Measurements from ENCODE around the gene SLC17A4.

SLC17A4 gene

GRCh38 chr6:25717866-25718740 is 36.4 kb upstream of the SLC17A4 start:
- TF ChIP-seq CTCF (IDR thresholded peaks at IDR 0.05; ENCODE audit: low read depth, low read length), result peak; percentile 54
- no peak for DNase-seq (ENCODE audit: extremely low read depth, low read depth)

- DNase-seq (ENCODE audit: extremely low read depth, low read depth), result no peak
- TF ChIP-seq CTCF (IDR thresholded peaks at IDR 0.05; ENCODE audit: low read depth, low read length), result no peak
Observed at GRCh38 chr6:25726122-25726911, 28.2 kb upstream of the SLC17A4 start.

DNA sequence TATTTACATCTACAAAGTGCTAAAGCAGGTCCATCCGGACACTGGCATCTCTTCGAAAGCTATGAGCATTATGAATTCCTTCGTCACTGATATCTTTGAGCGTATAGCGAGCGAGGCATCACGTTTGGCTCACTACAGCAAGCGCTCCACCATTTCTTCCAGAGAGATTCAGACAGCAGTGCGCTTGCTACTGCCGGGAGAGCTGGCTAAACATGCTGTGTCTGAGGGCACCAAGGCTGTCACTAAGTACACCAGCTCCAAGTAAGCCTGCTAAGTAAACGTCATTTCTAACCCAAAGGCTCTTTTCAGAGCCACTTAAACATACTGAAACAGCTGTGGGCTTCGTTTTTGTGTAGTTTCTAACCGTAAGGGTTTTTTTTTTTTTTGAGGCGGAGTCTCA is 27.5 kb upstream of the SLC17A4 start:
- DNase-seq (ENCODE audit: extremely low read depth, low read depth), result no peak

GRCh38 chr6:25730907-25731306 is 23.6 kb upstream of the SLC17A4 start:
- DNase-seq (ENCODE audit: extremely low read depth, low read depth), result no peak
- TF ChIP-seq CTCF (IDR thresholded peaks at IDR 0.05; ENCODE audit: low read depth, low read length), result no peak

More for the DNA sequence above, 27.5 kb upstream of the SLC17A4 start:
- no peak for TF ChIP-seq CTCF (IDR thresholded peaks at IDR 0.05; ENCODE audit: low read depth, low read length)

DNA sequence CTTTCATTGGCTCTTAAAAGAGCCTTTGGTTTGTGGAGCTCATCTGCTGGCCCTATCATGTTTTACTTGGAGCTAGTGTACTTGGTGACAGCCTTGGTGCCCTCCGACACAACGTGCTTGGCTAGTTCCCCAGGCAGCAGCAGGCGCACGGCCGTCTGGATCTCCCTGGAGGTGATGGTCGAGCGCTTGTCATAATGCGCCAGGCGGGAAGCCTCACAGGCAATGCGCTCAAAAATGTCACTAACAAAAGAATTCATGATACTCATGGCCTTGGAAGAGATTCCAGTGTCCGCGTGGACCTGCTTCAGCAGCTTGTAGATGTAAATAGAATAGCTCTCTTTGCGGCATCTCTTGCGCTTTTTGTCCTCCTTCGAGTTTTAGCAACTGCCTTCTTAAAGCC is 22.8 kb upstream of the SLC17A4 start:
- no peak for TF ChIP-seq CTCF (IDR thresholded peaks at IDR 0.05; ENCODE audit: low read depth, low read length)
- no peak for DNase-seq (ENCODE audit: extremely low read depth, low read depth)

DNA sequence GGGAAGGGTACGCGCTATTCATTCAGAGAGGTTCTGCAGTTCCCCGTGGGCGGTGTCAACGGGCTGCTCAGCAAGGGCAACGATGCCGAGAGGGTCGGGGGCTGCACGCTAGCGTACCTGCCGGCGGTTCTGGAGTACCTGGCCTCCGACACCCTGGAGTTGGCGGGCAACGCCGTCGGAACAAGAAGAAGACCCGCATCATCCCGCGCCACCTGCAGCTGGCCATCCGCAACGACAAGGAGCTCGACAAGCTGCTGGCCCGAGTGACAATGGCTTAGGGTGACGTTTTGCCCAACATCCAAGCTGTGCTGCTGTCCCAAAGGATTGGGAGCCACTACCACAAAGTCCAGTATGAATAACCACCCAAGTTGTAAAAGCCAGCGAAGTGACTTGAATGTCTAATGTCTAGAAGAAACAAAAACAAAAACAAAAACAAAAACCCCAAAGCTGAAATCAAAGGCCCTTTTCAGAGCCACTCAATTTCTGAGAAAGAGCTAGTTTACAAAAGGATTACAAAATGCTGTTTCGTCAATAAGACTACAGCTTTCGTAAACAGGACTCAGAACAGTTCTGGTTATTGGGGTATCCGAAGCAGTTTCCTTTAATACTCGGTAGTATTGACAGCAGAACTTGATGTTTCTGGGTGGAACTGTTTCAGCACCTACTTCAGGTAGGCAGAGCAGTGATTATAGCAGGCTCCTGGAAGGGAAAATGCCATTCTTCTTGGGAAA is 21.9 kb upstream of the SLC17A4 start:
- no peak for TF ChIP-seq CTCF (IDR thresholded peaks at IDR 0.05; ENCODE audit: low read depth, low read length)
- no peak for DNase-seq (ENCODE audit: extremely low read depth, low read depth)
